NCI-H748 treated with DMSO at 0.1 percent for 48 hours (cell line): ENCODE data around the gene KIF1A.

Experiments used
- DNase-seq: peaks from one replicate; lab custom pipeline; 2025; lab: John Stamatoyannopoulos, UW

The KIF1A gene

DNA sequence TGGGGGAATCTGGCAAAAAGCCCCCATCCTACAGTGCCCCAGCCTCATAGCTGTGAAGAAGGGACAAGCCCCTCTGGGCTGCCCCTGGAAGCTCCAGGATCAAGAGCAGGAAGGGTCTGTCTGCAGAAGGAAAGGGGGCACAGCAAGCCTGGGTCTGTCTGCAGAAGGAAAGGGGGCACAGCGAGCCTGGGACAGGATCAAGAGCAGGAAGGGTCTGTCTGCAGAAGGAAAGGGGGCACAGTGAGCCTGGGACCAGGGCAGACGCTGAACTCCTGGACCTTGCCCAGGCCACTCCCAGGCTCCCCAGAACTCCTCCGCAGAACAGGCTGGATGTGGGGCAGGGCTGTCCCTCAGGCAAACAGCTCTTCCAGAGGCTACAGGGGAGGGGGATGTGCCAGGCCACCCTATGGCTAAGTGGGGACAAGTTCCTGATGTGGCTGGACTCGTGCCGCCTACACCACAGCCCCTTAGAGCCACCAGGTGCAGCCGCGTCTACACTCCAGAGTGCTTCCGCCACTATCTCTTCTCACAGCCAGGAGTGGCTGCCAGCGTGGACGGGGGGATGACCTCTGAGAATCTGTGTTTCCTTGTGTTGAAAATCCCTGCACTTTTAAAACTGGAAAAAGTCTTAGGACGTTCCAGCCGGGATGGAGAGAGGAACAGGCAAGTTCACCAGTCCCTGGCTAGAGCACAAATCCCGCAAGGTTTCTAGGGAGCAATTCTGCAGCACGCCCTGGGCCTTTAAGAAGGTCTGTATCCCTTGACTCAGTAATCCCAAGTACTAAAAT, 20.8 kb downstream of the KIF1A start:
- DNase-seq, result no peak

DNA sequence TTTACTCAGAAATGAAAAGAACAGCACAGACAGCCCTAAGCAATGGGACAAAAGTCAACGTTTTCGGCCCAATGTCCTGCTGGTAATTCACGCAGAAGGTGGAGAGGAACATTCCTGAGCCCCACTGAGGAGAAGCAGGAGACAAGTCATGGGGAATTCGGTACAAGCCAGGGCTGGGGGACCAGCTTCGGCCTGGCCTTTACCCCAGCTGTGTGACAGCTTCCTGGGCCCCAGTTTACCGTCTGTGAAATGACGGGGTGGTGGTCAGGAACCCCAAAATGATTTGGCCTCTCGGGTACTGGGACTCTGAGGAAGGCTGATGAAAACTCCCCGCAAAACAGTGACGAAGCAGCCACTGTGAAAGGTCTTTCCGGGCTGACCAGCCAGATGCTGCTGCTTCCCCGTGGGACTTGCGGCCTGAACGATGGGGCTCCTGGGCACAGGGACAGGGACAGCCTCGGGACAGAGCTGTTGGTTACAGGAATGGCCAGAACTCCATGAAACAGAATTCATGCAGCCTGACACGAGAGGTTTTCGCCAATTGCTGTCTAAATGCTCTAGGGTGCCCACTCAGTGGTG, 21.6 kb downstream of the KIF1A start:
- no peak for DNase-seq

DNA sequence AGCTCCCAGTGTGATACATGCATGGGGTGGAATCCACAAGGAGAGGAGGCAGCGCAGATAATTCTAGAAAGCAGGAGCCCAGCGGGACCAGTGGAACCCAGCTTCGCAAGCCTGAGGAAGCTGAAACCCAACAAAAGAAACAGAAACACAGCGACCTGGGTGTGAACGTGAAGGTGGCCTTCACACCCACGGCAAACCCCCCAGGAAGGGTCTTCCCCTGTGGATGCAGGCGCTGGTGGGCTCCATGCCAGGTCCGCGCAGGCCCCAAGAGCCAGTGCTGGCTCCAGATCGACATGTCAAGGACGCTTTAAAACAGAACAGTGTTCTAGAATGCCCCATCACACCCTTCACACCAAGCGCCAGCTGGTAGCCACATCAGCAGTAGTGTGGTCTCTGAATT, 22.1 kb downstream of the KIF1A start:
- no peak for DNase-seq

DNA sequence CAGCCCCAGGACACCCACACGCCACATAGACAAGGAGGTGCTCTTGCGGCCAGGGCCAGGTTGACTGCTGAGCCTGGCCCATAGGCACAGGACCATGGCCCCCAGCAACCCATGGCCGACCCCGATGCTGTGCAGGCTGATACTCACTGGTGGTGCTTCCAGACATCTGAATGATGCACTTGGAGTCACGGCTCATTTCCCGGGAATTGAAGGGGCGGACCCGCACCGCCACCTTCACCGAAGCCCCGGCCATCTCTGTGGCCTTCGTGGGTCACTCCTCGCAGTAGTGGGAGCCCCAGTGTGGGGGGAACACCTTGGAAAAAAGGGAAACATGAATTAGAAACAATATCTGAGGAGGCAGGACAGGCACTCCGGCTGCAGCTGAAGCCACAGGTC, 22.5 kb downstream of the KIF1A start:
- no peak for DNase-seq

DNA sequence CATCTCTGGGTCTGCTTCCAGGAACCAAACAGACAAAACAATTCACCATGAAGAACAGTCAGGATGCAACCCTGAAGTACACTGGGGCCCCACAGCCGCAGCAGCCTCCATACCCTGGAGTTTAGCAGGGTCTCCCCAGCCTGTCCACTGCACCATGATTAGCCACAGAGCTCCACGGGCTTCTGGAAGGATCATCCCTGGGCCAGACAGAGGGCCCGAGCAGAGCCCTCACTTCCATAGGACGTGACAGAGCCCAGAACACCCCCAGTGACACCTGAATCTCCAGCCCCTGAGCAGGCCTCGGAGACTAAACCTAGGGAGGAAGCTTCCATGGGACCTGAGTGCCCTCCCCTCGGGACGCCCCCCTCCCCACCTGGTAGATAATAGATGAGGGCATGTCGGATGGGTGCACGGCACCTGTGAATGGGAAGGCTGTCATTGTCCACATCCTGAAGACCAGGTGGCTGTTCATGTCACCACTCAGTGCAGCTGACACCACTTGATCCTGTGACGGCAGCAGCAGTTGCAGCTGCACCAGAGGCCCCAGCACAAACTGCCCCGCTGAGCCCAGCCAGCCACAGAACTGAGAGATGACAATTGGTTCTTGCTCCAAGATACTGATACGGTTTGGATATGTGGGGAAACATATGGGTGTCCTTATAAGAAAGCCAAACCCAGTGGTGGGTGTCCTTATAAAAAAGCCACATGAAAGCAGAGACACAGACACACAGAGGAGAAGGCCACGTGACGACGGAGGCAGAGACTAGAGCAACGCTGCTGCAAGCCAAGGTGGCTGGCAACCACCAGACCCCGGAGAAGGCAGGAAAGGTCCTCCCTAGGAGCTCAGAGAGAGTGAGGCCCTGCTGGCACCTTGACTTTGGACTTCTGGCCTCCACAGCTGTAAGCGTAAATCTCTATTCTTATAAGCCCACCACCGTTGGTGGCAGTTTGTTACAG, 23.2 kb downstream of the KIF1A start:
- DNase-seq, result no peak

DNA sequence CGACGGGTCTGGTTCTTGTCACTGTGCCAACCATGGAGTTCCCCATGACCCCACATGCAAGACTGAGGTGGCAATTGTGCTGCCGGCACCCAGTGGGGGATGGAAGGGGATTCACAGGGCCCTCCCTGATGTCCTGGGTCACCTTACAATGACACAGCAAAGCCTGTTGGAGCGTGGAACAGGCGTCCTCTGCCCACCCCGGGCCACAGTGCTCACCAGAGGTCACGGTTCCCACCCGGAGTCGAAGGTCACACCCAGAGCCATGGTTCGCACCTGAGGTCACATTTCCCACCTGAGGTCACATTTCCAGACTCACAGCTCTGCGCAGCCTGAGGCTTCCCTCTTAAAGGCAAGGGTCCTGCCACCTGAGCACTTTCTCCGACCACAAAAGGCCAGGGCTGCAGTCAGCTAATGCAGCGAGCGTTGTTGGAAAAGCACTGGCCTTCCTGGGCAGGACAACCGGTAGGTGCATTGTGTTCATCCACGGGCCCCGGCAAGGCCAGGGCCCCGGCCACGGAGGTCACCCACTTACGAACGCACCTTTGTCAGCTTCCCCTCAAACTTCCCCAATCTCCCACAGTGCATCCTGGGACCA, 24.0 kb downstream of the KIF1A start:
- no peak for DNase-seq

DNA sequence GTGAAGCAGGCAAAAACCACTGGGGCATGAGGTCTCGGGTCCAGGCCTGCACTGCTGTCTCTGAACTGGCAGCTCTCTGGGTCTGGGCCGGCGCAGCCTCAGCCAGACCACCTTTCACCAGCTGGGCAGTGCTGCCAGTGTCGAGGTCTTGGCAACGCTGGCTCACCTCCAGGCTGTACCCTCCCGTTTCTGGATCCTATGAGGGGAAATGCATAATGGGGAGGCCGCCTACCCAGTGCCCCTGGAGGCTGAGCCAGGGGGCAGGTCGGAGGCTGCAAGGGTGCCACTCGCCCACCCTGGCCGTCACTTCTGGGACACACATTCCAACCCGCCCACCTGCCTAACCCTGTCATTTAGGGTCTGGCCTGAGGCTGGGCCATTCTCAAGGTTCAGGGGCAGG, 24.6 kb downstream of the KIF1A start:
- DNase-seq, result no peak

DNA sequence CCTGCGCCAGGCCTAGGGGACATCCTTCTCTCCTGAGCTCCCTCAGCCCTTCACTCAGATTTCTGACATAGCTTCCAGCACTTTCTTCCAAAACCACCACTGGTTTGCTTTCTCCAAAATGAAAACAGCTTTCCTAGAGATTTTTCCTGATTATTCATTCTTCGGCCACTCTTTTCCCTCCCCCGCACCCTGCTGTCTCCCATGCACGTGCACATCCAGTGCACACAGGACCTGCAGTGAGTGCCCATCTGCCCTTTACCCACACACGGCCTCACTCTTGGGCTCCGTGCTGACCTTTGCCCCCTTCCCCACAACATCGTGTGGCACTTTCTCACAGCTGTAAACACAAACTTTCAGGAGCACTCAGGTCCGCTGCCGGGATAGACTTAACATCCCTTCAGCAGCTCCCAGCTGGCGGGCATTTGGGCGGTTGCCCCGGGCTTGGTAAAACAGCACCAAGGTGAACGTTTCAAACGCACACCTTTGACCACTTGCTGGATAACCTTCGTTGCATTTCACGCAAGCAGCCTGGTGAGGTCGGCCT, 25.8 kb downstream of the KIF1A start:
- DNase-seq, result no peak

DNA sequence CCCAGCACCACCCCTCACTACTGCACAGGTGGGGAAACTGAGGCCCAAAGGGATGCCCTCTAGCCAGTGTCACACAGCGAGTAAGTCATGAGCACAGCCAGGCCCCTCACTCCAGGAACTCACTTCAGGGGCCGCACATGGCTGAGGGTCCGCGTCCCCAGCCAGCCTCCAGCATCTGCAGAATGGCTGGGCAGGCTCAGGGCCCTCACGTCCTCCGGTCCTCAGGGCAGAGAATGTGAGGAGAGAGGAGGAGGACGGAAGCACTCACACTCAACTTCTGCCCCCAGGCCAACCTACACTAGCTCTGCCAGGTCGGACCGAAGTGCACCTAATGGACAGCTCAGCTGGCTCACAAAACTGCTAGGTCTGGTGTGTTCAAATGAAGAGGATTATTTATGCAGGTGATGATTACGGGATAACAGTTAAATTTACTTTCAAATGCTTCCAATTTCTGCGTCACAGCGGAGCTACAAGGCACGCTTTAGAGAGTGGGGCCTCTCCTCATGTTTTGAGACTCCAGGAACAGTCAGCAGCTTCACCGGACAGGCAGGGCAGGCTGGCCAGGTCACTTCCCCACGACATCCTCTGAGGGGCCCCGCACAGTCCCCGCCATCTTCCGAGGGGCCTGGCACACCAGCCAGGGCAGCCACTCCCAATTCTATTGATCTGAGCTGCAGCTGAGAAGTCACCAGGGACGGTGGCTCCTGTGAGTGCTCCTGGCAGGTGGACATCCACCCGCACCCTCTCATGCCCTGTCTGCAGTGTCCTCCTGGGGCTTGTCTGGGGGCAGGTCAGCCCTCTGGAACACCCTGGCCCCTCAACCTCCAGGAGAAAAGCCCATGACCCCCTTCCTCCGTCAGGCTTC, 26.5 kb downstream of the KIF1A start:
- DNase-seq, result no peak

DNA sequence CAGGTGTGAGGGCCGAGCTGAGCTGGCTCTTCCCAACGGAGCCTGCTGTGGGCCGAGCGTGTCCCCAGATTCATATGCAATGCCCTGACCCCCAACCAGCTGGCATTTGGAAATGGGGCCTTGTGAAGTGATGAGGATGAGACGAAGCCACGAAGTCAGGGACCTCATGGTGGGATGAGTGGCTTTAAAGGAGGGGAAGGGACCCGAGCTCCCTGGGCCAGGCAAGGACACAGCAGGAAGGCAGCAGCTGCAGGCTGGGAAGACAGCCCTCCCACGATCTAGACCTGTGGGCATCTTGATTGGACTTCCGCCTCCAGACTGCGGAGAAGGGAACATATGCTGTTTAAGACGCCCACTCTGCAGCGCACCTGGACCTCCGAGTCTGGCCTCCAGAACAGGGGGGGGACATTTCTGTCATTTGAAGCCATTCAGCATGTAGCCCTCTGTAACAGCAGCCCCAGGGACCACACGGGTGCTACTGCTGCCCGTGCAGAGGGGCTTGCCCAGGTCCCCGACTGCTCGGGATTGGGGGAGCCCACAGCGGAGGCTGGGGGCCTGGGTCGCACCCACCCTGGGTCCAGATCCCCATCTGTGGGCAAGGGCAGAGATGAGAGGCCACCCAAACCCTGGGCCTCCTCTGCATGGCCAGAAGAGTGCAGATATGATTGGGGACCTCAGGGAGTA, 27.2 kb downstream of the KIF1A start:
- no peak for DNase-seq

DNA sequence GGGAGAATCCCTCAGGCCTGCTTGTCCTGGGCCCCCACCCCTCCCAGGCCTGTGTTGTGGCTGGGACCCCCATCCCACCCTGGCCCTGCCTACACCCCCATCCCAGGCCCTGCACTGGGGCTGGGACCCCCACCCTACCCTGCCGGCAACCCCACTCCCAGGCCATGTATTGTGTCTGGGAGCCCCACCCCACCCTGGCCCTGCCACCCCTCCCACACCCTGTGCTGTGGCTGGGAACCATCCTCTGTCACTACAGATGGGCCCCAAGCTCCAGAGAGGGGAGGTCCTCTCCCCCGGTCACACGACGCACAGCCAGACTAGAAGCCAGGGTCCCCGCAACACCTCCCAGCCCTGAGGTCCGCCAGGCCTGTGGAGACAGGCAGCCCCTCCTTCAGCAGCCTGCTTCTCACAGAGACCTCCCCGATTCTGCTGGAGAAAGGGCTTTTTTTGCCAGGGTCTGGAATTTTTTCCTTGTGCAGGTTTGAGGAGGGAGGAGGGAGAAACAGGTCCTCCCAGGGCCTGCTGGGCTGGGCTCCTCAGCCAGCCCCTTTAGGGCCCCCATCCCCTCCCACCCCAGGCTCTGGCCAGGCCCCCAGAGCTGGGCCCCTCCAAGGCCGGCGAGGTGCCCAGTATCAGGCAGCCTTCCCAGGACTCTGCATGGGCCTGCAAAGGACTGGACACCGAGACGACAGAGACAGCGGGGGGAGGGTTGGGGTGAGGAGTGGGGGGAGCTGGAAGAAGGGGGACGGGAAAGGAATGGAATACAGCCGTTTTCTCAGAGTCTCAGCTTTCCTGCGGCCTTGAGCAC, 28.0 kb downstream of the KIF1A start:
- DNase-seq, result no peak

DNA sequence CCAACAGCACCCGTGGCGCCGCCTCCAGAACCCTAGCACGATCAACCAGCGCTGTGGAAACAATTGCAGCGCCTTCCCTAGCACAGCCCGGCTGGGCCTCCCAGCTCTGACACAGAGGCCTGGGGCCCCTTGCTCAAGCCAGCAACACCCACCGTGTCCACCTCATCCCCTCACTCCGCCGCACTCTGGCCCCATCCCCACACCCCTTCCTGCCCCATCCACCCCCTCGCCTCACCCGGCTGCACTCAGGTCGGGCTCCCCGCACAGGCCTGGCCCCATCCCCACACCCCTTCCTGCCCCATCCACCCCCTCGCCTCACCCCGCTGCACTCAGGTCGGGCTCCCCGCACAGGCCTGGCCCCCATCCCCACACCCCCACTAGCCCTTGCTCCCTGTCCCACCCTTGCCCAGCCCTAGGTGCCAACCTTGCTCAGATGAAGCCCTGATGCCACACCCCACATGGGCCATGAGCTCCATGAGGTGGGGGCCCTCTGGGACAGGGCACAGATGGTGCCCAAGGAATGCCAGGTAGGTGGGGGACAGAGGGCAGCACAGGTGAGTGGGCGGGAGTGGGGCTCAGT, 28.7 kb downstream of the KIF1A start:
- DNase-seq, result no peak

DNA sequence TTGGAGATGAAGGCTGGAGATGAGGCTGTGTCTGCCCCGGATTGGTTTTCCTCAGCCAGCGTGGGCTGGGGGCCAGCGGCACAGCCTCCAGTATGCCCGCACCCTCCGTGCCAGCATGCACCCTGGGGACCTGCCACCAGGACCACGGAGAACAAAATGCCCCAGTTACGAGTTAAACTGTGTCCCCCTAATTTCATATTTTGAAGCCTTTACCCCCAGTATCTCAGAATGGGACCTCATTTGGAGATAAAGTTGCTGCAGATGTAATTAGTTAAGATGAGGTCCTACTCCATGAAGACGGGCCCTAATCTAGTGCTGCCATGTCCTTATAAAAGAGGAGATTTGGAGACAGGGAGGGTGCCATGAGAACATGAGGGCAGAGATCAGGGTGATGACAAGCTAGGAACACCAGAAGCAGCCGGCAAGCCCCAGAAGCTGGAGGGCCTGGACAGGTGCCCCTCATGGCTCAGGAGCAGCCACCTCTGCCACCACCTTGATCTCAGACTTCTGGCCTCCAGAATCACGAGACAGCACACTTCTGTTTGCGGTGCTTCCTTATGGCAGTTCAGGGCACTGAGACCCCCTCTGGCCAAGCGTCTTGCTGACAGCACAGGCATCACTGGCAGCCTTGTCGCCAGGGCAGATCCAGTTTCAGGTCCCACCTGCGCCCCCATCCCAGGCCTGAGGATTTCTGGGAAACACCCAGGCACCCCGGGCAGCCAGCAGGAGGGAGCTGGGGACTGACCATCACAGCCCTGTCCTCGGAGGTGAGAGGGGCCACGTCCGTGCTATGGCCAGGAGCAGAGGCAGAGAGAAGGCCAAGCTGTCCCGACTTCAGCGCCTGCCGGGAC, 29.4 kb downstream of the KIF1A start:
- DNase-seq, result no peak

DNA sequence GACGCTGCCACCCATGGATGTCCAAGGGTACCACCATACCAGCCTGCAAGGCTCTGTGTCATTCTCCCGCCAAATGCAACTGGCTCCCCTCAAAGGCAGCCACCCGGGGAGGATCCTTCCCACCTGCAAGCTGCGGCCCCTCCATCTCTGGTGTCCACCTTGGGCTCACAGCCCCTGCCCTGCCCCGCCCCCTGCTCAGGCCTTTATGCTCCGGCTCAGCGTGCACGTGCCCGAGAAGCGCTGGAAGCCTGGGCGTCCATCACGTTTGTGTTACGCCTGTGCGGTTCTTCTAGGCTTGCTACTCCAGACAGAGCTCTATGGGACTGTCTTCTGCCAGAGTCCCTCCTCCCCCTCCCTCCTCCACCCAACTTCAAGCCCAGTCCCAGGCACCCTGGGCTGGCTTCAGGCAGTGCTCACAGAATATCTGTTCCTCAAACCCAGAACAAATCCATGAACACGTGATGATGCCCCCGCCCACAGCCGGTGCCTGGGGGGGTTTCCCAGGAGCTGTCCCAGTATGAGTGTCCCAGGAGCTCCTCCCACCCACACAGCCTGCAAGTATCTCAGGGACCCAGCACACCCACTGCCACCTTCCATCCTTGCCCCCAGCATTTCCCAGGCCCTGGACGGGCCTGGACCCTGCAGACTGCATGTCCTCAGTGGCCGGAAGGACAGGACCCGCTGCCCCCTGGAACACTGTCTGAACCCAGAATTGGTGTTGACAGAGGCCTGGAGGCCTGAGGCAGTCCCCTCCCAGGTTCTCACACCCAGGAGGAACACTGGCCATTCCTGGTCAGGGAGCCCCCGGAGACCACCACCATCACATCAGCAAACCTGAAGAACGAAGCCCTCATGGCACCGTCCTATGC, 30.3 kb downstream of the KIF1A start:
- DNase-seq, result no peak

DNA sequence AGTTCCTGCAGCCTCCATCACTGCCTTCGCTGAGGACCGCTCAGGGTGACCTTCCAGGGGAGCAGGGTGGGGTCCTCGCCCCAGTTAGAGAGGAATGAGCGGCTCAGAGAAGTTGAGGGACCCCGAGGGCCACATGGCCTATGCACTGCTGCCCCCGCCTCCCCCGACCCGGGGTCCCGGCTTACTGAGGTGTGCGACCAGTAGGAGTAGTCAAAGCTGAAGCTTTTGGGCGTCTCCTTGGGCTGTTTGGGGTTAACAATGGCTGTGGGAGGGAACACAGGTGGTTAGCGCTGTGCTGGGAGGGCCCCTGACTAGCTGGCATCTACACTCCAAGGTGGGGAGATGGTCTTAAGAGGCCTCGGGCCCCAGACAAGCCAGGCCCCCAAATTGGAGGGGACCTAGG, 31.0 kb downstream of the KIF1A start:
- no peak for DNase-seq

DNA sequence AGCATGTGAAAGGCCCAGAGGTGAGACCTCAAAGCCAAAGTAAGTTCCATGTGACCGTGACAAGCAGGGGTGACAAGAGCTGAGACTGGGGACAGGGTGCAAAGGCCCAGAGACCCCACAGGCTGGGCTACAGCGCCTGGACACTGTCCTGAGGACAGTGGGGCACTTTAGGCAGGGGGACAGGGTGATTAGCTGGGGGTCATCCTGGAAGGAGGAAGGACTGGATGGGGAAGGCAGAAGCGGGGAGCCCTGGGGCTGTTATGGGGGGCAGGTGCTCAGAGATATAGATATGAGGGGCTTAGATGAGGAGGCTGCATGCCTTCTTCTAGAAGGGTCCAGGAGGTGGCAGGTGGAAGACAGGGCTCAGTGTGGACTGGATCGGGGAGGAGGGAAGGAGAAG, 31.5 kb downstream of the KIF1A start:
- no peak for DNase-seq
